SJSA1 (cell line): ENCODE measurements around the gene FRMD4A. TPM values are rescaled to one million over a fixed set of nuclear protein-coding genes. Genes with fewer than 3 reads are reported as not detected.

Experiments
- DNase-seq, 2 experiments: peaks; one replicate each; pipeline ENCODE4 v3.0.0-alpha.2; 2015 to 2020; ENCODE audit warnings: low spot score in 2 of 2, low read depth in 1 of 2
- H3K27ac ChIP-seq: fragments of 250-450 bp; sonication (Bioruptor Pico); 2 replicates; pipeline ENCODE4 v1.5.1; 2020; ENCODE audit warnings: mild to moderate bottlenecking, moderate library complexity
- H3K27me3 ChIP-seq: fragments of 250-450 bp; sonication (Bioruptor Pico); replicated peaks from 2 replicates; pipeline ENCODE4 v1.5.1; 2020; ENCODE audit warnings: mild to moderate bottlenecking, moderate library complexity
- H3K36me3 ChIP-seq: fragments of 250-450 bp; sonication (Bioruptor Pico); 2 replicates; pipeline ENCODE4 v1.5.1; 2020; ENCODE audit warnings: mild to moderate bottlenecking
- H3K4me1 ChIP-seq: fragments of 250-450 bp; sonication (Bioruptor Pico); replicated peaks from 2 replicates; pipeline ENCODE4 v1.6.1; 2021; ENCODE audit warnings: mild to moderate bottlenecking
- H3K4me3 ChIP-seq: fragments of 250-450 bp; sonication (Bioruptor Pico); 2 replicates; pipeline ENCODE4 v1.5.1; 2020; ENCODE audit warnings: mild to moderate bottlenecking
- H3K9me3 ChIP-seq: fragments of 250-450 bp; sonication (Bioruptor Pico); replicated peaks from 2 replicates; pipeline ENCODE4 v1.5.1; 2020; ENCODE audit warnings: mild to moderate bottlenecking
- total RNA-seq: library from RNA; depleted of rRNA; stranded (reverse); fragments of >200 nt; shearing (Covaris generic); gene quantifications from 2 replicates; pipeline ENCODE4 v1.2.3, GENCODE V29; 2014

FRMD4A gene
- total RNA-seq, 1 experiment from 2014 or later, result 6.2 TPM

GRCh38 chr10:13990946-13991345 is 339.8 kb downstream of the FRMD4A start:
- H3K4me3 ChIP-seq, result no peak overlapping the region
- DNase-seq, result peak; percentile 71 to 75

GRCh38 chr10:13990392-13990805 is 340.3 kb downstream of the FRMD4A start:
- Histone ChIP-seq H3K4me3 (no peak overlapping the region), H3K4me1 (peaks cover 51% of the 10 kb centered on the region), H3K9me3 (no peaks in the 10 kb centered on the region)

More at GRCh38 chr10:13990946-13991345, 339.8 kb downstream of the FRMD4A start:
- H3K36me3 ChIP-seq, result no peaks in the 10 kb centered on the region
- peak overlapping the region; percentile 25 for H3K27ac ChIP-seq
- H3K9me3 ChIP-seq, result no peaks in the 10 kb centered on the region
- H3K27me3 ChIP-seq, result no peaks in the 10 kb centered on the region
- peaks cover 47% of the 10 kb centered on the region for H3K4me1 ChIP-seq

GRCh38 chr10:13989616-13990015 is 341.1 kb downstream of the FRMD4A start:
- no peaks in the 10 kb centered on the region for H3K9me3 ChIP-seq
- H3K4me3 ChIP-seq, result no peak overlapping the region
- no peak overlapping the region for H3K27ac ChIP-seq
- H3K36me3 ChIP-seq, result no peaks in the 10 kb centered on the region
- no peaks in the 10 kb centered on the region for H3K27me3 ChIP-seq
- peaks cover 58% of the 10 kb centered on the region for H3K4me1 ChIP-seq
- DNase-seq, result no peak

More at GRCh38 chr10:13990392-13990805, 340.3 kb downstream of the FRMD4A start:
- no peak for DNase-seq
- no peaks in the 10 kb centered on the region for H3K27me3 ChIP-seq
- no peaks in the 10 kb centered on the region for H3K36me3 ChIP-seq
- peak overlapping the region; percentile 25 for H3K27ac ChIP-seq

GRCh38 chr10:13987446-13987845 is 343.3 kb downstream of the FRMD4A start:
- Histone ChIP-seq H3K4me1 (peaks cover 63% of the 10 kb centered on the region), H3K9me3 (no peaks in the 10 kb centered on the region), H3K36me3 (no peaks in the 10 kb centered on the region), H3K27ac (peak overlapping the region; percentile 51), H3K27me3 (no peaks in the 10 kb centered on the region), H3K4me3 (no peak overlapping the region)
- DNase-seq, result peak; percentile 68 to 84

- H3K36me3 ChIP-seq, result no peaks in the 10 kb centered on the region
- H3K4me1 ChIP-seq, result peaks cover 40% of the 10 kb centered on the region
- H3K27me3 ChIP-seq, result no peaks in the 10 kb centered on the region
- H3K27ac ChIP-seq, result peak overlapping the region; percentile 68
- H3K9me3 ChIP-seq, result no peaks in the 10 kb centered on the region
- no peak overlapping the region for H3K4me3 ChIP-seq
- DNase-seq, result peak; percentile 80 to 83
These were observed 346.0 kb downstream of the FRMD4A start for GRCh38 chr10:13984647-13985155.

- no peak for DNase-seq
These were observed 347.7 kb downstream of the FRMD4A start for GRCh38 chr10:13983035-13983434.

GRCh38 chr10:13978533-13979115 is 352.1 kb downstream of the FRMD4A start:
- Histone ChIP-seq H3K27me3 (no peaks in the 10 kb centered on the region), H3K27ac (no peak overlapping the region)

More at GRCh38 chr10:13983035-13983434, 347.7 kb downstream of the FRMD4A start:
- Histone ChIP-seq H3K27ac (no peak overlapping the region), H3K9me3 (no peaks in the 10 kb centered on the region), H3K4me3 (no peak overlapping the region), H3K27me3 (no peaks in the 10 kb centered on the region), H3K36me3 (no peaks in the 10 kb centered on the region), H3K4me1 (peaks cover 39% of the 10 kb centered on the region)

GRCh38 chr10:13977861-13978532 is 352.7 kb downstream of the FRMD4A start:
- no peaks in the 10 kb centered on the region for H3K36me3 ChIP-seq
- no peaks in the 10 kb centered on the region for H3K27me3 ChIP-seq
- H3K27ac ChIP-seq, result no peak overlapping the region
- H3K9me3 ChIP-seq, result no peaks in the 10 kb centered on the region
- DNase-seq, result no peak
- H3K4me1 ChIP-seq, result peaks cover 15% of the 10 kb centered on the region
- no peak overlapping the region for H3K4me3 ChIP-seq

More at GRCh38 chr10:13978533-13979115, 352.1 kb downstream of the FRMD4A start:
- peaks cover 14% of the 10 kb centered on the region for H3K4me1 ChIP-seq
- no peaks in the 10 kb centered on the region for H3K9me3 ChIP-seq
- H3K4me3 ChIP-seq, result no peak overlapping the region
- no peaks in the 10 kb centered on the region for H3K36me3 ChIP-seq
- no peak for DNase-seq

- Histone ChIP-seq H3K9me3 (no peaks in the 10 kb centered on the region), H3K4me3 (no peak overlapping the region), H3K27ac (no peak overlapping the region), H3K4me1 (peaks cover 41% of the 10 kb centered on the region), H3K27me3 (no peaks in the 10 kb centered on the region), H3K36me3 (no peaks in the 10 kb centered on the region)
- DNase-seq, result no peak
These were observed 357.0 kb downstream of the FRMD4A start for GRCh38 chr10:13973742-13974141.

- H3K27ac ChIP-seq, result no peak overlapping the region
- no peaks in the 10 kb centered on the region for H3K9me3 ChIP-seq
- H3K36me3 ChIP-seq, result no peaks in the 10 kb centered on the region
- no peak overlapping the region for H3K4me3 ChIP-seq
- H3K4me1 ChIP-seq, result peaks cover 30% of the 10 kb centered on the region
- DNase-seq, result no peak
- H3K27me3 ChIP-seq, result no peaks in the 10 kb centered on the region
These were observed 358.1 kb downstream of the FRMD4A start for GRCh38 chr10:13972609-13973008.

- peak overlapping the region; percentile 9; the same call in 1 of the 2 replicates for H3K27ac ChIP-seq
- H3K36me3 ChIP-seq, result no peaks in the 10 kb centered on the region
- DNase-seq, result peak in 1 of 2 experiments; percentile 55
- H3K9me3 ChIP-seq, result no peaks in the 10 kb centered on the region
- H3K4me1 ChIP-seq, result peaks cover 28% of the 10 kb centered on the region
- H3K4me3 ChIP-seq, result no peak overlapping the region
- no peaks in the 10 kb centered on the region for H3K27me3 ChIP-seq
These were observed 358.9 kb downstream of the FRMD4A start for GRCh38 chr10:13971601-13972475.

- Histone ChIP-seq H3K9me3 (no peaks in the 10 kb centered on the region), H3K36me3 (no peaks in the 10 kb centered on the region), H3K4me3 (no peak overlapping the region), H3K27me3 (no peaks in the 10 kb centered on the region), H3K4me1 (peaks cover 28% of the 10 kb centered on the region), H3K27ac (no peak overlapping the region)
- DNase-seq, result no peak
These were observed 359.8 kb downstream of the FRMD4A start for GRCh38 chr10:13970957-13971353.

GRCh38 chr10:13970236-13970956 is 360.3 kb downstream of the FRMD4A start:
- Histone ChIP-seq H3K4me1 (peaks cover 28% of the 10 kb centered on the region), H3K27ac (no peak overlapping the region), H3K36me3 (no peaks in the 10 kb centered on the region), H3K4me3 (no peak overlapping the region), H3K27me3 (no peaks in the 10 kb centered on the region), H3K9me3 (no peaks in the 10 kb centered on the region)
- no peak for DNase-seq
